WTC11 (cell line): Measurements from ENCODE around the gene BEND3.

Experiments
- ETV6 ChIP-seq: sonication (generic); formaldehyde crosslinking; IDR thresholded peaks from 2 replicates; pipeline ENCODE4 v1.8.1; 2022; ENCODE audit warnings: mild to moderate bottlenecking, missing genetic modification reagents
- FOXP1 ChIP-seq: sonication (generic); formaldehyde crosslinking; IDR thresholded peaks from 2 replicates; pipeline ENCODE4 v1.8.0; 2022; ENCODE audit warnings: missing genetic modification reagents, mild to moderate bottlenecking, moderate library complexity, borderline replicate concordance
- GTF2I ChIP-seq: fragments of 250-450 bp; sonication (Bioruptor Pico); conservative IDR thresholded peaks from 2 replicates; pipeline ENCODE4 v1.4.0; 2021; ENCODE audit warnings: mild to moderate bottlenecking
- NR1H2 ChIP-seq: sonication (generic); formaldehyde crosslinking; IDR thresholded peaks from 2 replicates; pipeline ENCODE4 v1.9.0; 2021; ENCODE audit warnings: mild to moderate bottlenecking, moderate library complexity, missing genetic modification reagents
- NR2C2 ChIP-seq: sonication (generic); formaldehyde crosslinking; IDR thresholded peaks from 2 replicates; pipeline ENCODE4 v1.8.0; 2022; ENCODE audit warnings: mild to moderate bottlenecking, missing genetic modification reagents
- TEAD1 ChIP-seq: sonication (generic); formaldehyde crosslinking; IDR thresholded peaks from 2 replicates; pipeline ENCODE4 v1.8.0; 2022; ENCODE audit warnings: mild to moderate bottlenecking, missing genetic modification reagents
- TP53 ChIP-seq: sonication (generic); formaldehyde crosslinking; IDR thresholded peaks from 2 replicates; pipeline ENCODE4 v1.8.1; 2023; ENCODE audit warnings: mild to moderate bottlenecking, missing genetic modification reagents
- TF ChIP-seq, protein P1 (sequence below): fragments of 250-450 bp; sonication (Bioruptor Pico); conservative IDR thresholded peaks from 2 replicates; pipeline ENCODE4 v1.9.0; 2021; ENCODE audit warnings: mild to moderate bottlenecking
- TF ChIP-seq, protein P2 (sequence below): fragments of 200-600 bp; IDR thresholded peaks from 2 replicates; pipeline ENCODE4 v1.8.0; 2022; ENCODE audit warnings: antibody characterized with exemption
- TF ChIP-seq, protein P3 (sequence below): sonication (generic); formaldehyde crosslinking; IDR thresholded peaks from 2 replicates; pipeline ENCODE4 v1.8.0; 2022; ENCODE audit warnings: mild to moderate bottlenecking, missing genetic modification reagents
- TF ChIP-seq, protein P4 (sequence below): sonication (generic); formaldehyde crosslinking; IDR thresholded peaks from 2 replicates; pipeline ENCODE4 v1.8.0; 2022; ENCODE audit warnings: mild to moderate bottlenecking, missing genetic modification reagents

DNA sequence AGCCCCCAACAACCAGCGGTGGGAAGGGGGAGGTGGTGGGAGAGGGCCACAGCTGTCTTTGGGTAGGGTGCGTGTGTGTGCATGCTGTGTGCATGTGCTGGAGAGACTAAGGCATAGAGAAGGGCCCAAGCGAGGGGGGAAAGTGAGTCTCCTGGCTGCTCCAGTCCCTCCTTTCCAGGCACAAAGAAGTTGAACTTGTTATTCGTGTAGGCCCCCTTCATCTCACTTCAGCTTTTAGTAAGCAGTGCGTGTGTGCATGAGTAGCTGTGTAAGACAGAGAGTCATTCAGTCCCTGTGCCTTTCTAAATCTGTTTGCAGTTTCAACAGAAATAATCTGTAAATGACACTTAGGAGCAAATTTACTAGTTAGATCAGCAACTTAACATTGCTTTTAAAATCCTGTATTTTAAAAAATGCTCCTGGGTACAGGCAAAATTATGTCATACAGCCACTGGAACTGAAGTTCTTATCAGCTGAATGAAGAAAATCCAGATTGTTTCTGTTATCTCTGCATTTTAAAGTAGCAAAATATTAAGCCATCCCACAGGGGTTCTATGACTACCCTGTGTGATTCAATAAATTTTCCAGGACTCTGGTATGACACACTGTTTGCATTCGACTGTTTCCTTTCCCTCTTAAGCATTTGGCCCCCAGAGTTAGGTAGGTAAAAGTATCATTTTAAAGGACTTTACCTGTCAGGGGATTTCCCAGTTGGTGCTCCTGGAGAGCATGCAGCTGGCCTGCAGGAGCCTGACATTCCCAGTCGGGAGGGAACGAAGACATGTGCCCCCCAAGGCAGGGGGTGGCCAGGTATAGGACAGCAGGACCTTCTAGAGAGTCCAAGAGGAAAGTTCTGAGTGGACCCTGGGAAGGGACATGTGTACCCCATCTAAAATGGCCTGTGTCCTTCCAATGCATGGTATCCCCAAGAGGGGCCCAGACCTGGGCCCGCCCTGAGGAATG lies 48.3 kb downstream of the BEND3 start:
- TF ChIP-seq, protein P1, sequence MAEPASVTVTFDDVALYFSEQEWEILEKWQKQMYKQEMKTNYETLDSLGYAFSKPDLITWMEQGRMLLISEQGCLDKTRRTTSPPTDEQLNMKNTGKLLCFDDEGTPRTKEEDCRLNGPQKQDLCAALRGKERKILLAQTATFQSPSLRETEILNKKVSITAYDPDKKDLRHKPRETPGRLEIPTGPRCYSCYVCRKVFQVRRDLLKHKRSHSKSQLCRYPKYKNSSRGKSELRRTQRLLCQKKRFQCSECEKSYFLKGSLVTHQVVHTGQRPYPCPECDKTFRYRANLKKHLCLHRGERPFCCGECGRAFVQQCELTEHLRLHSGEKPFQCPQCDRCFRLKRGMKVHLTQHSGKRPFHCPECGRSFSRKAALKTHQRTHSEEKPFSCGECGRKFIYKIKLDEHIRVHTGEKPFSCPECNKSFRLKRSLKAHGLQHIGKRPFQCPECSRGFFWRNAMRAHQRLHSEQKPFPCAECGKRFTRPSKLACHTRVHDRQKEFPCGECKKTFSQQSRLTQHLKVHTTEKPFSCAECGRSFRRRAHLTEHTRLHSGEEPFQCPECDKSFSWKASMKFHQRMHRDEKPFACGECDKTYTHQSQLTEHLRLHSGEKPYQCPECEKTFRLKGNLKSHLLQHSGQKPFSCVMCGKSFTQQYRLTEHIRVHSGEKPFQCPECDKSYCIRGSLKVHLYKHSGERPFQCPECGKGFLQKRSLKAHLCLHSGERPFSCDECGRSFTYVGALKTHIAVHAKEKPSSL (CRISPR knock-in tag), result no peak
- no peak for TF ChIP-seq NR1H2
- TF ChIP-seq TP53 (CRISPR knock-in tag), result no peak
- TF ChIP-seq, protein P2, sequence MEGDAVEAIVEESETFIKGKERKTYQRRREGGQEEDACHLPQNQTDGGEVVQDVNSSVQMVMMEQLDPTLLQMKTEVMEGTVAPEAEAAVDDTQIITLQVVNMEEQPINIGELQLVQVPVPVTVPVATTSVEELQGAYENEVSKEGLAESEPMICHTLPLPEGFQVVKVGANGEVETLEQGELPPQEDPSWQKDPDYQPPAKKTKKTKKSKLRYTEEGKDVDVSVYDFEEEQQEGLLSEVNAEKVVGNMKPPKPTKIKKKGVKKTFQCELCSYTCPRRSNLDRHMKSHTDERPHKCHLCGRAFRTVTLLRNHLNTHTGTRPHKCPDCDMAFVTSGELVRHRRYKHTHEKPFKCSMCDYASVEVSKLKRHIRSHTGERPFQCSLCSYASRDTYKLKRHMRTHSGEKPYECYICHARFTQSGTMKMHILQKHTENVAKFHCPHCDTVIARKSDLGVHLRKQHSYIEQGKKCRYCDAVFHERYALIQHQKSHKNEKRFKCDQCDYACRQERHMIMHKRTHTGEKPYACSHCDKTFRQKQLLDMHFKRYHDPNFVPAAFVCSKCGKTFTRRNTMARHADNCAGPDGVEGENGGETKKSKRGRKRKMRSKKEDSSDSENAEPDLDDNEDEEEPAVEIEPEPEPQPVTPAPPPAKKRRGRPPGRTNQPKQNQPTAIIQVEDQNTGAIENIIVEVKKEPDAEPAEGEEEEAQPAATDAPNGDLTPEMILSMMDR, result no peak
- no peak for TF ChIP-seq TEAD1 (CRISPR knock-in tag)
- no peak for TF ChIP-seq ETV6 (CRISPR knock-in tag)
- TF ChIP-seq, protein P3, sequence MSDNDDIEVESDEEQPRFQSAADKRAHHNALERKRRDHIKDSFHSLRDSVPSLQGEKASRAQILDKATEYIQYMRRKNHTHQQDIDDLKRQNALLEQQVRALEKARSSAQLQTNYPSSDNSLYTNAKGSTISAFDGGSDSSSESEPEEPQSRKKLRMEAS, result no peak
- TF ChIP-seq NR2C2 (CRISPR knock-in tag), result no peak
- no peak for TF ChIP-seq FOXP1 (CRISPR knock-in tag)
- TF ChIP-seq, protein P4, sequence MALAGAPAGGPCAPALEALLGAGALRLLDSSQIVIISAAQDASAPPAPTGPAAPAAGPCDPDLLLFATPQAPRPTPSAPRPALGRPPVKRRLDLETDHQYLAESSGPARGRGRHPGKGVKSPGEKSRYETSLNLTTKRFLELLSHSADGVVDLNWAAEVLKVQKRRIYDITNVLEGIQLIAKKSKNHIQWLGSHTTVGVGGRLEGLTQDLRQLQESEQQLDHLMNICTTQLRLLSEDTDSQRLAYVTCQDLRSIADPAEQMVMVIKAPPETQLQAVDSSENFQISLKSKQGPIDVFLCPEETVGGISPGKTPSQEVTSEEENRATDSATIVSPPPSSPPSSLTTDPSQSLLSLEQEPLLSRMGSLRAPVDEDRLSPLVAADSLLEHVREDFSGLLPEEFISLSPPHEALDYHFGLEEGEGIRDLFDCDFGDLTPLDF, result no peak
- no peak for TF ChIP-seq GTF2I
